ENCODE measurements around the gene MRGPRG. TPM values are rescaled to one million over a fixed set of nuclear protein-coding genes. Genes with fewer than 3 reads are reported as not detected.

Gene MRGPRG
- total and polyA plus RNA-seq, 8 donors: not detected

DNA sequence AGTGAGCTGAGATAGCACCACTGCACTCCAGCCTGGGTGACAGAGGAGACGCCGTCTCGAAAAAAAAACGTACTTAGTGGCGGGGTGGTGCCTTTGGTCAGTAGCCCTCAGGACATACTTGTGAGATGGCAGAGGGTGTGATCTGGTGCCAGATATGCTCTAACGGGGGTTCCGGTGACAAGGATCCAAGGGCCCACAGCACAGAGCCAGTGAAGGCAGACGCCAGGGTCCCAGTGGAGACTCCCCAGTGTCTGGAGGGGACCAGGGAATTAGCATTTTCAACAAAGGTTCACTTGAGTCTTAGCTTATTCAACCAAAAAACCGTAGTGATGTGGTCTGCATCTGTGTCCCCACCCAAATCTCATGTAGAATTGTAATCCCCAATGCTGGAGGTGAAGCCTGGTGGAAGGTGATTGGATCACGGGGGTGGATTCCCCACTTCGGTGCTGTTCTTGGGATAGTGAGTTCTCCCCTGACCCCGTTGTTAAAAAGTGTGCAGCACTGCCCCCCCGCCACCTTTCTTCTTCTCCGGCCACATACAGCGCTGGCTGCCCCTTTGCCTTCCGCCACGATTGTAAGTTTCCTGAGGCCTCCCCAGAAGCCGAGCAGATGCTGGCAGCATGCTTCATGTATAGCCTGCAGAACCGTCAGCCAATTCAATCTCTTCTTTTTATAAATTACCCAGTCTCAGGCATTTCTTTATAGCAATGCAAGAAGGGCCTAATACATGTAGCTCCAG lies 26.9 kb downstream of the MRGPRG start:
- intact Hi-C loops (cut with DNase I): no loop called here
- Histone ChIP-seq H3K27me3 (peaks cover 0 to 6% of the 10 kb centered on the region in 2 donors), H3K4me3 (no peak overlapping the region), H3K9me3 (no peaks in the 10 kb centered on the region), H3K27ac (no peak overlapping the region), H3K4me1 (no peaks in the 10 kb centered on the region), H3K36me3 (no peaks in the 10 kb centered on the region)
- TF ChIP-seq, protein P1, sequence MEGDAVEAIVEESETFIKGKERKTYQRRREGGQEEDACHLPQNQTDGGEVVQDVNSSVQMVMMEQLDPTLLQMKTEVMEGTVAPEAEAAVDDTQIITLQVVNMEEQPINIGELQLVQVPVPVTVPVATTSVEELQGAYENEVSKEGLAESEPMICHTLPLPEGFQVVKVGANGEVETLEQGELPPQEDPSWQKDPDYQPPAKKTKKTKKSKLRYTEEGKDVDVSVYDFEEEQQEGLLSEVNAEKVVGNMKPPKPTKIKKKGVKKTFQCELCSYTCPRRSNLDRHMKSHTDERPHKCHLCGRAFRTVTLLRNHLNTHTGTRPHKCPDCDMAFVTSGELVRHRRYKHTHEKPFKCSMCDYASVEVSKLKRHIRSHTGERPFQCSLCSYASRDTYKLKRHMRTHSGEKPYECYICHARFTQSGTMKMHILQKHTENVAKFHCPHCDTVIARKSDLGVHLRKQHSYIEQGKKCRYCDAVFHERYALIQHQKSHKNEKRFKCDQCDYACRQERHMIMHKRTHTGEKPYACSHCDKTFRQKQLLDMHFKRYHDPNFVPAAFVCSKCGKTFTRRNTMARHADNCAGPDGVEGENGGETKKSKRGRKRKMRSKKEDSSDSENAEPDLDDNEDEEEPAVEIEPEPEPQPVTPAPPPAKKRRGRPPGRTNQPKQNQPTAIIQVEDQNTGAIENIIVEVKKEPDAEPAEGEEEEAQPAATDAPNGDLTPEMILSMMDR (IDR thresholded peaks at IDR 0.05): no peak
- DNase-seq (peak in 1 of 4 donors; percentile 39), ATAC-seq (no peak)

DNA sequence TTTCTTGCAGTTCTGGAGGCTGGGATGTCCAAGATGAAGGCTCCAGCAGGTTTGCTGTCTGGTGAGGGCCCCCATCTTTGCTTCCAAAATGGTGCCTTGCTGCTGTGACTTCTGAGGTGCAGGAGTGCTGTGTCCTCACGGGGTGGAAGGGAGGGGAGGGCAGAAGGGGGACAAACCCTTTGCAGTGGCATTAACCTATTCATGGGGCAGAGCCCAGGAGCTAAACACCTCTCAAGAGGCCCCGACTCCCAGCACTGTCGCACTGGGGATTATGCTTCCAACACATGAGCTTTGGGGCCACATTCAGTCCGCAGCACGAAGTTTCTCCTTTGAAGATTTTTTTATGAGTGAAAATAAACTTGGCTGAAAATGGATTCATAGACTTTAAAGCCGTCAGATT lies 28.0 kb downstream of the MRGPRG start:
- intact Hi-C loops (cut with DNase I): no loop called here
- Histone ChIP-seq H3K4me1 (no peaks in the 10 kb centered on the region), H3K9me3 (no peaks in the 10 kb centered on the region), H3K27ac (no peak overlapping the region), H3K27me3 (peaks cover 0 to 4% of the 10 kb centered on the region in 2 donors), H3K4me3 (no peak overlapping the region), H3K36me3 (no peaks in the 10 kb centered on the region)
- TF ChIP-seq, protein P1 (IDR thresholded peaks at IDR 0.05): no peak
- no peak for DNase-seq
- no peak for ATAC-seq

DNA sequence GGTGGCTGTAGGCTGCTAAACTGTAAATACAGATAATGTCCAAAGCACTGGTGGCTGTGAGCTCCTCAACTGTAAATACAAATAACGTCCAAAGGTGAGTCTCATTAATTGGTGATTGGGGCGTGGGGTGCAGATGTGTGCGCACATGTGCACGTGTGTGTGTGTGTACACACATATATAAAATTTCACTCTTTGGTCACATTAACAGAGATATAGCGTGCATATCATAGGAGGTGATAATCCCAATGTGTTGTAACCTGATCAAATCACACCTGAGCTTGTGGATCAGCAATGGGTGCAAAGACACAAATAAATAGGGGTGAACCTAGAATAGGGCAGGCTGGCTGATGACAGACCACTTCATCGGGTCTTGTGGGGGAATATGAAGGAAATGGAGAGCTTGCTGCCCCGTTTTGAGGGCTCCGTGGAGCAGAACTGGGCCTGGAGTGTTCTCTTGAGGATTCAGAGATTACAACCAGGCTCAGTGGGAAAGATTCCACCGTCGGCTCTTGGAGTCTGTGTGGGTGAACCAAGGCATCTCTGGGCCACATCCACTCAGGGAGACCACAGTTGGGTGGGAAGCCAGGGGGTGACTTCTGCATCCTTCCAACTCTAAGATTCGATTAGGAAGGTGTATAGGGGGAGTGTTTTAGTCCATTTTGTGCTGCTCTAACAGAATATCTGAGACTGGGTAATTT lies 28.6 kb downstream of the MRGPRG start:
- intact Hi-C loops (cut with DNase I): no loop called here

DNA sequence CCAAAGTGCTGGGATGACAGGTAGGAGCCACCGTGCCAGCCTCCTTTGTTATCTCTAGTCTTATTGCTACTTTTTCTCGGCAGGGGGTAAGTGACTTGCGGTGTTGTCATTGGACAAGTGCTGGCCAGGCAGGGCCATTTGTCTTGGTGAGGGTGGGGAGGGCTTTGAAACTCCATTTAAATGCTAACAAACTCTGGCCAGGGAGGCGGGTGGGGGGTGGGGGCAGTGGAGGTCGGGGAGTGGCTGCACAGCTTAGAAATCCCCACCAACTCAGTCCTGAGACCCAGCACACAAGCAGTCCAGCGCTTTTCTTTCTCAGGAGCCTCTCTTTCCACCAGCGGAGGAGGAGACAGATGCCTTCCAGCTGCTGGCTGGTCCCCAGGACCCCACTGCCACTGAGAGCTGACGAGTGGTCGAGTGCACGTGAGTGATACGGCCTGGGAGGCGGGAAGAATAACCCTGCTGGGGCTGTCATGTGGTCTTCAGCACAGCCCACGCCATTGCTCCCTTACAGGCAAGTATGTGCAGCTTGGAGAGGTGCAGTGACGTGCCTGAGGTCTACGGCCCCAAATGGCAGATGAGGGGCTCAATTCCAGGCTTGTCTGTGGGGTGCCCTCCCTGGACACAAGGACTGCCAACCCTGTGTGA lies 29.3 kb downstream of the MRGPRG start:
- no peak overlapping the region for H3K27ac ChIP-seq
- no peaks in the 10 kb centered on the region for H3K9me3 ChIP-seq
- ATAC-seq (no peak), DNase-seq (peak in 2 of 4 donors; percentile 46 to 53)
- H3K36me3 ChIP-seq: no peaks in the 10 kb centered on the region
- intact Hi-C loops (cut with DNase I): no loop called here
- TF ChIP-seq, protein P1 (IDR thresholded peaks at IDR 0.05): no peak
- no peak overlapping the region for H3K4me3 ChIP-seq
- H3K27me3 ChIP-seq: no peaks in the 10 kb centered on the region
- no peaks in the 10 kb centered on the region for H3K4me1 ChIP-seq

More for the DNA sequence above, 28.6 kb downstream of the MRGPRG start:
- Histone ChIP-seq H3K36me3 (no peaks in the 10 kb centered on the region), H3K9me3 (no peaks in the 10 kb centered on the region), H3K27ac (no peak overlapping the region), H3K4me1 (no peaks in the 10 kb centered on the region), H3K27me3 (no peaks in the 10 kb centered on the region), H3K4me3 (no peak overlapping the region)
- ATAC-seq (no peak), DNase-seq (no peak)
- TF ChIP-seq, protein P1 (IDR thresholded peaks at IDR 0.05): no peak
